HG02623 (cell line): Measurements from ENCODE around the gene FHIT.

ENCODE experiments used
- ATAC-seq: cut with Tn5 transposase; IDR thresholded peaks from one replicate; pipeline ENCODE4 v1.9.1; 2021; ENCODE audit warnings: moderate library complexity; ENCODE audit not compliant: unreplicated experiment

Gene FHIT

GRCh38 chr3:61251174-61251972 lies at the start of gene FHIT:
TSS of gene FHIT (minus strand) at chr3:61251452.
- peak; percentile 90 for ATAC-seq

GRCh38 chr3:61300786-61301185 lies 49.5 kb upstream of the FHIT start:
- ATAC-seq: no peak

GRCh38 chr3:61300006-61300380 lies 48.7 kb upstream of the FHIT start:
- no peak for ATAC-seq

GRCh38 chr3:61299343-61300005 lies 48.2 kb upstream of the FHIT start:
- no peak for ATAC-seq

- ATAC-seq: no peak
Measured at GRCh38 chr3:61297821-61298220, 46.6 kb upstream of the FHIT start.

GRCh38 chr3:61288446-61288845 lies 37.2 kb upstream of the FHIT start:
- ATAC-seq: no peak

GRCh38 chr3:61283876-61284275 lies 32.6 kb upstream of the FHIT start:
- no peak for ATAC-seq

GRCh38 chr3:61278713-61279112 lies 27.5 kb upstream of the FHIT start:
- no peak for ATAC-seq

- no peak for ATAC-seq
Measured at GRCh38 chr3:61277411-61277810, 26.2 kb upstream of the FHIT start.

- no peak for ATAC-seq
Measured at GRCh38 chr3:61269435-61269834, 18.2 kb upstream of the FHIT start.

GRCh38 chr3:61268644-61269043 lies 17.4 kb upstream of the FHIT start:
- ATAC-seq: no peak

- no peak for ATAC-seq
Measured at GRCh38 chr3:61264281-61264680, 13.0 kb upstream of the FHIT start.

GRCh38 chr3:61257148-61257547 lies 5.9 kb upstream of the FHIT start:
- no peak for ATAC-seq

GRCh38 chr3:61253756-61254155 lies 2.5 kb upstream of the FHIT start:
- no peak for ATAC-seq

- ATAC-seq: no peak
Measured at GRCh38 chr3:61252836-61253235, 1.6 kb upstream of the FHIT start.

- ATAC-seq: no peak
Measured at GRCh38 chr3:61250784-61251173, 473 bp downstream of the FHIT start.

- no peak for ATAC-seq
Measured at GRCh38 chr3:61248496-61248895, 2.8 kb downstream of the FHIT start.

GRCh38 chr3:61247191-61247590 lies 4.1 kb downstream of the FHIT start:
- ATAC-seq: no peak

GRCh38 chr3:61239871-61240270 lies 11.4 kb downstream of the FHIT start:
- ATAC-seq: no peak

GRCh38 chr3:61237858-61238257 lies 13.4 kb downstream of the FHIT start:
- ATAC-seq: no peak

- ATAC-seq: peak; percentile 93
Measured at GRCh38 chr3:61236556-61236955, 14.7 kb downstream of the FHIT start.

- no peak for ATAC-seq
Measured at GRCh38 chr3:61233746-61234145, 17.5 kb downstream of the FHIT start.

- ATAC-seq: no peak
Measured at GRCh38 chr3:61231693-61232092, 19.6 kb downstream of the FHIT start.
